Stimulated activated CD4-positive, alpha-beta T cell treated with anti-CD3 and anti-CD28 coated beads, Interleukin-1b, Interleukin-23, amount 100 ng/mL, for 1 hour (primary cell): ENCODE results near the gene MAB21L4.

Experiments
- DNase-seq, 2 donors: peaks; one replicate each; pipeline ENCODE4 v3.0.0-alpha.2; 2020; ENCODE audit warnings: low read depth in 2 of 2

The MAB21L4 gene

DNA sequence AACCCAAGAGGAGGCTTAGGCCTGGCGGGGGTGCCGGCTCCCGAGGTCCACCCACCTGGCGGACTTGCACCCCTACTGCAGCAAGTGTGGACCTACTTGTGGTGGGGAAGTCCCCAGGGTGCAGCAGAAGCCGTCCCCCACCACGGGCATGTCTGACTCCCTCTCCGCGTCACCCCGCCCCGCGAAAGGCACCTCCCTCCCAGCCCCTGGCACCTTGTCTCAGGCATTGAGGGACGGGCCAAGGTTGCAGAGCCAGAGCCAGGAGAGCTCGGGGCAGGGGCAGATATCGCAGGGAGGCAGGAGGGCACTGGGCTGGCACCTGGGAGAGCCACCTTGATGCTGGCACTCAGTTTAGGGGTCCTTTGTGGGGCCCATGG is 29.2 kb upstream of the MAB21L4 start:
- no peak for DNase-seq

DNA sequence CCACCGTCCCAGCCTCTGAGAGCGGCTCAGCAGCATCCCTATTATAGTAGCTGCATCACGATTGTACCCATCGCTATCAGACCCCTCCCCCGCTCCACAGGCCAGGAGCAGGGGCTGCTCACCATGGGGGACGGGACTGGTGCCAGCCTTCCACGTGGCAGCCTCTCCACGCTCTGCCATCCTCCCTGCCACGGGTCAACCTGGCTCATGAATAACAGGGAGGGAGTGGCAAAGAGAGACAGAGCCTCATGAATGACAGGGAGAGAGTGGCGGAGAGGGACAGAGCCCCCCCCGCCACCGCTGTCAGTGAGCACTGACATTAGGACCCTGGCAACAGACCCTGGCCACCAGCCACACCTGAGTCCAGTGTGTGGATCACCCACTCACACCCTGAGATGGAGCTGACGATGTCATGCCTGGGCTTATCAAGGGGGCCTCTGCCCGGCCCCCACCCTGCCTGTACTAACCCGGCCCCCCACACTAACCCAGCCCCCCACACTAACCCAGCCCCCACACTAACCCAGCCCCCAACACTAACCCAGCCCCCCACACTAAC is 27.1 kb upstream of the MAB21L4 start:
- DNase-seq: no peak

DNA sequence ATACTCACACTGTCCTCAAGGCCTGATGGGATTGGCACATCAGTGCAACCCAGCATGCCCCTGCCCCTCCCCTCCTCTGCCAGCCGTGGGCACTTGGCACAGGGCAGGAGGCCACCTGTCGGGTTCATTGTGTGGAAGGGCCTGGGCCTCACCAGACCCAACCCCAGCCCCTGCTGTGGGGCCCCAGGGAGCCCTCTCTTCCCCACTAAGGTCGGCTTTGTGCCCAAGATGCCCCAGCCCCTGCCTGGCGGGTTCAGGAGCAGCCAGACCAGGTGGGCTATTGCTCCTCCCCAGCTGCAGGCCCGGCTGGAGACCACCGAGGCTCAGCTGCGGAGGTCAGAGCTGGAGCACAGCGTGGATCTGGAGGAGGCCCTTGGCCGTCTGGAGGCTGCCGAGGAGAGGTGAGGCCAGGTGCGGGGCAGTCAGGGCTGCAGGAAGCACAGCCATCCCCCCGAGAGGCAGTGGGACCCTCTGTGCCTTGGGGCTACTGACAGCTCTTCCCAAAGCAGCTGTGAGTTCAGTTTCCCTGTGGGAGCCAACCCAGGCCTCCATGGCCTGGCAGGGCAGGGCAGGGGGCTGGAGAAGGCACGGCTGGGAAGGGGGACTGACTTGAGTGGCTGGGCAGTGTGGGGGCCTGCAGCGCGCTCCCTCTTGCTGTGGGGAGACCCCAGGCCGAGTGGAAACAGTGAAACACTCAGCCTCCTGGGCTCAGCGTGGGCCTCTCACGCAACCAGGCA is 26.5 kb upstream of the MAB21L4 start:
- no peak for DNase-seq

DNA sequence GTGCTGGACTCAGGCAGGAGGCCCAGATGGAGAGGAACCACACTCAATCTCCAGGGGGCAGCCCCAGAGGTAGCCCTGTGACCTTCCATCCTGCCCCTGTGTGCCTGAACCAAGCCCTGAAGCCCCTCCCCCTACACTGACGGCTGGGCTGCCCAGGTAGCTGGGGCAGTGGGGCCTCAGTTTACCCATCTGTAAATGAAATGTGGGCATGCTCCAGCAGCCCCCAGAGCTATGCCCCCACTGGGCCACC is 26.0 kb upstream of the MAB21L4 start:
- DNase-seq: no peak

DNA sequence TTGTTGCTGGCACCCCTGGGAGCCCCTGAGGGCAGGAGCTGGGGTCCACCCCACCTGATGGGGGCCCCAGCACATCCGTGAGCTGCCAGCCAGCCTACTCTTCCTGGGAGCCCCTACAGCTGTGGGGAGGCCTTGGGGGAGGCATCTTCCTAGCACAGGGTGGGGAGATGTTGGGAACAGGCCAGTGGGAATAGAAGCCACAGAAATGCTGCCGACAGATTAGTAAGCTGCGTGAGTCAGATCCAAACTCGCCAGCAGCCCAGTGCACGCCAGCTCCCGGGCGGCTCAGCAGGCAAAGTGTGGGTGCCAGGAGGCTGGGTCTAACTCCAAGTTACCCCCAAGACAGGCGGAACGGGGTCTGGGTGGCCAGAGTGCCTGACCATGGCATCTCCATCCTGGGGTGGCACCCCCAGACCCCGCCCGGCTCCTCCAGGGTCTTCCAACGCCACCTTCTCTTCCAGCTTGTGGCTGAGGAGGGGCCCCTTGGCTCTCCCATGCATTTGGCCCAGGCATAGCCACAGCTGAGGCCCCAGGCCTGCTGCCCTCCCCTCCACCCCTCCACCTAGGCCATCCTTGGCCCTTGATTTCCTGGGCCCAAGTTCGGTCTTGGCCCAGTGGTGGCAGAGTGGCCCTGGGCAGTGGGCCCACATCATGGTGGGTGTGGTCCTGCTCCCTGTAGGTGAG is 25.5 kb upstream of the MAB21L4 start:
- no peak for DNase-seq

DNA sequence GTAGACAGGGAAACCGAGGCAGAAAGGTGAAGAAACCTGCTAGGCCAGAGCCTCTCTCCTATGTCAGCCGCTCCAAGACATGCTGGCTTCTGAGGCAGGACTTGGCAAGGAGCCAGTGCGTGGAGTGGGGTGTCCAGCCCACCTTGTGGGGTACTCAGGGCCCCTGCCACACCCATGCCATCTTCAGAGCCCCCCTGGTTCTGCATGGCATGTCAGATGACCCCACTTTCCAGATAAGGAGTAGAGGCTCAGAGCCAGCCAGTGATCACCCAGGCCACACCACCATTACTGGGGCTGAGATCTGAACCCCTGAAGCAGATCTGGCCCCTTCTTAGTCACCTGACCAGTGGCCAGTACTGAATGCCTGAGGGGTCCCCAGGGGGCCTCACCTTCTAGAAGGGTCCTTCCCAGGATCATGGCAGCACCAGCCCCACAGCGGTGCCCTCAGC is 24.9 kb upstream of the MAB21L4 start:
- no peak for DNase-seq

DNA sequence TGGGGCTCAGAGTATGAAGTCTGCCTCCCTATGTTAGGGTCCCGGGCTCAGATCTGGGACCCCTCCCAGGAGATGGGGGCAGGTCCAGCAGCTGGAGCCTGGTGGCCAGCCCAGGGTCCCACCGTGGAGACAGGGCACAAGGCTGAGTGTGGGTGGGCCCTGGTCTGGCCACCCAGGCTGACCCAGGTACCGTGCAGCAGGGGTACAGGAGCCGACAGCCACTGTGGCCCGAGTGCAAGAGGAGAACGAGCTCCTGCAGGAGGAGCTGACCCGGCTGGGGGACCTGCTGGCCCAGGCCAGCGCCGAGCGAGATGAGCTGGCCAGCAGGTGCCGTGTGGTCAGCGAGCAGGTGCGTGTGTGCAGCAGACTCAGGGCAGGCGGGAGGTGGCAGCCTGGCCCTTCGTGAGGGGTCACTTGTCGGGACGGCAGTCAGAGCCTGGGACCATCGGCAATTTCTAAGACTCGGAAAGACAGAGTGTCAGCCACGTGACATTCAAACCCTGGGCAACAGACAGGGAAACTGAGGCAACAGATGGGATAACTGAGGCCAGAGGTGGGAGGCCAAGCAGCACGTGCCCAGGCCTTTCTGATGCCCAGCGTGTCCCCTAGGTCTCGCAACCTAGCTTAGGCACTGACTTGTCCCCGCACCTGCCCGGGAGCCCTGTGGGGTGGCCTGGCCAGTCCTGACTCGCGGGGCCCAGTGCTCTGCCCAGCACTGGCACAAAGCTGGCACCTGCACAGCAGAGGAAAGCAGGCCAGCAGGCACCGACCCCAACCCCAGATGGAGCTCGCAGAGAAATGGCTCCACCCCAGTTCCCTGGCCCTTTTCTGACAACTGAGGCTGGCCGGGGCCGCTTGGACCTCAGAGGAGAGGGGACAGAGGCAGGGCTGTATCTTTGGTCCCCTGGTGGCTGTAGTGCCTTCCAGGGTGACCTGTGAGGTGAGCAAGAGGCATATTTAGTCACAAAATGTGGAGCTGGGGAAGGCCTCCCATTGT is 24.1 kb upstream of the MAB21L4 start:
- DNase-seq: no peak

DNA sequence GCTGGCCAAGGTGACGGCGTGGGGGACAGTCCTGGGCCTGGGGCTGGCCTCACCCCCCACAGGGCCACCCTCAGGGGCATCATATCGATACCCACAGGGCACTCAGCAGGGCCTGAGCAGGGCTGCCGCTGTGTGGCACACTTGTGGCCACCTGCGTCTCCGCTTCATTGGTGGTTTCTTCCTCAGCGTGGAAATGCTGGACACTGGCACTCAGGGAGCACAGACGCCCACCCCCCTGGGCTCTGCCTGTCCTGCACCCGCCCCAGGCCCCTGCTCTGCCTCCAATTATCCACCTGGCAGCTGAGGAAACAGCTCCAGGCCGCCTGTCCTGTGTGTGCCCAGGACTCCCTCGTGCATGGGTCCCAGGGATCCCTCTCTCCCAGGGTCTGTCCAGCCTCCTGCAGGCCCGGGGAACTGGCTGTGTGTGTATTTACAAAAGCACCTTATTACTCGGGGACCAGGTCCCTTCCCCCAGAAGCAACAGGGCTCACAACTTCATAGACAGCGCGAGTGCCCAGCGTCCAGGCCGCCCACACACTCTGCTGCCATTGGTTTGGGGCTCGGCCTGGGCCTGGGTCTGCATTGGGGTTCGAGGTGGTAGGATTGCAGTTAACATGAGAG is 23.3 kb upstream of the MAB21L4 start:
- no peak for DNase-seq

DNA sequence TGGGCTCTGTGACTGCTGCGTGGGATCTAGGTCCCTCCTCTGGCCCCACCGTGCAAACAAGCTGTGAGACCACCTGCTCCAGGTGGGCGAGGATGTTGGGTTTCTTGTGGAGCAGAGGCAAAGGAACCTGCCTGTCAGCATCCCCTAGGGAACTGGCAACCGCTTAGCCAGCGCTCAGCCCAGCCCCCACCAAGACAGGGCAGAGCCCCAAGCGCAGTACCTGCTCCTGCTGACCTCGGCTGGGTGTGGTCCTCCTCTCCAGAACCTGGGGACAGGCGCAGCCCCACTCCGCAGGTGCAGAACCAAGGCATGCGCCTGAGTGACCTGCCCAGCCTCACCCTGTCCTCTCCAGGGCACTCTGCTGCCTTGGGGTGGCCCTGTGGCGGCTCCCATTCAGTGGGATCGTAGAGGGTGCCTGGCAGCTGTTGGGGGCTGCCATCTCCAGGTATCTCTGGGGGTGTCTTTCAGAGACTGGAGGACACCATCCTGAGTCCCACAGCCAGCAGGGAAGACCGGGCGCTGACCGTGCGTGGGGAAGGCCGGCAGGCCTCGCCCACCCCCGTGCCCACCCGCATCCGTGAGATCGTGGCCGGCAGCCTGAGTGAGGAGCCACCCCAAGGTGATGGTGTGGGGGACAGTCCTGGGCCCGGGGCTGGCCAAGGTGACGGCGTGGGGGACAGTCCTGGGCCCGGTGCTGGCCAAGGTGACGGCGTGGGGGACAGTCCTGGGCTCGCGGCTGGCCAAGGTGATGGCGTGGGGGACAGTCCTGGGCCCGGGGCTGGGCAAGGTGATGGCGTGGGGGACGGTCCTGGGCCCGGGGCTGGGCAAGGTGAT is 22.5 kb upstream of the MAB21L4 start:
- DNase-seq: no peak

DNA sequence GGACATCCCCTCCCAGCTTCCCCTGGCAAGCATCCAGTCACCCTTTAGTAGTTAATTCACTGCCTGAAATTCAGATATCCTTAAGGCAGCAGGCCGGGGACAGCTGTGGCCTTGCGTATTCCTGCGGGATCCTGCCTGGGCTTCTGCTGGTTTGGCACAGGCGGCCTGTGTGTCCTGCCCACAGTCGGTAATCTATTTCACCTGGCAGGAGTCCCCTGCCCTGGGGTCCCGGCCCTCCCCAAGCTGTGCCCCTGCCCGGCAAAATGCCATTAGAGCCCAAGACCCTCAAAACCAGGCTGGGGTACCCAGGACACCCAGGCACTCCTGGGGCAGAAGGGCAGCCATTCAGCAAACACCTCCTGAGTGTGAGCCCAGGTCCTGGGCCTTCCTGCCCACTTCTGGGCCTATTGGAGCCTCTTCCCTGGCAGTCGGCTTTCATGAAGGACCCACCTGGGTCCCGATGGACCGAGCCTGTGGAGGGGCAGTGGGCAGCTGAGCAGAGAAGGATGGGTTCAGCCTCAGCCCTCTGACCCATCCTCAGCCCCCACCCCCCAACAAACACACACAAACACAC is 21.8 kb upstream of the MAB21L4 start:
- DNase-seq: no peak

DNA sequence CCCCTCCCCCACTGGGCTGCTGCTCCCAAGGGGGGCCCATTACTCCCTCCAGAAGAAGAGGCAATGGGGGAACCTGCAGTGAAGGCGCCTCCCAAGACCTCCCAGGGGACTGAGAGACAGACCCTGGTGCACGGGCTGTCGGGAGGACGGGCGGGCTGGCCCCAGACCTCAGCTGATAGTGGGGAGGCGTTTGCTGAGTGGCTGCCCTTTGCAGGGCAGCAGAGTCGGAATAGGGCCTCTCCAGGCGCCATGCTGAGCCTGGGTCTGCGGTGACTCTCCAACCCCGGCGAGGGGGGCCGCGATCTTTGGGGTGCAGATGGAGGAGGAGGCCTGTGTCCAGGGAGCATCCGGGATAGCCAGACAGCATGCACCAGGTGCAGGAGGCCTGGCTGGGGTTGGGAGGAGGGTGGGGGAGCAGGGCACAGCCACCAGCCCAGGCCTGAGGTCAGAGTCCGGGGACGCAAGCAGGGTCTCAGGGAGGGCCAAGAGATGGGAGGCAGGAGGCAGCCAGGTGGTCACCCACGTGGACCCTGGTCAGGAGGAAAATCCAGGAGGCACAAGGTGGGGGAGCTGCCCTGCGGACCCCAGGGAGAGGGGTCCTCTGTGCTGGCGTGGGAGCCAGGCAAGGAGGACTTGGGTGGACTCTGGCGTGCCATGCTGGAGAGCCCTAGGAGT is 21.2 kb upstream of the MAB21L4 start:
- no peak for DNase-seq

DNA sequence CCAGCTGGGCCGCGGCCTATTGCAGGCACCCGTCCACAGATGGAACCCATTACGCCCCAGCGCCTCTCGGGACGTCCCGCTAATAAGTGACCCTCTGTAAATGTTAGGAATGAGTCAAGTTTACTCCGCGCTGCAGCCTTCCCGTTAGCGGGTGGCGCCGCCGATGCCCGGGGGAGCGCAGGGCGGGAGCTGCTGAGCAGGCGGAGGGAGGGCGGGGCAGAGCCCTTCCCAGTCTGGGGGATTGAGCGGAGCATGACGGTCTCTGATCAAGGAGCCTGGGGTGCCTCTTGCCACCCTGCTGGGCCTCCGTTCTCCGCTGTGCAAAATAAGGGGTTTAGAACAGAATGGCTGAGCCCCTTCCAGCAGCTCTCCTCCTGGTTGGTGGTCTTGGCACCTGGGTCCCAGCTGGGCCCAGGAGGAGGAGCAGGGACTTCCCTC is 20.6 kb upstream of the MAB21L4 start:
- no peak for DNase-seq

DNA sequence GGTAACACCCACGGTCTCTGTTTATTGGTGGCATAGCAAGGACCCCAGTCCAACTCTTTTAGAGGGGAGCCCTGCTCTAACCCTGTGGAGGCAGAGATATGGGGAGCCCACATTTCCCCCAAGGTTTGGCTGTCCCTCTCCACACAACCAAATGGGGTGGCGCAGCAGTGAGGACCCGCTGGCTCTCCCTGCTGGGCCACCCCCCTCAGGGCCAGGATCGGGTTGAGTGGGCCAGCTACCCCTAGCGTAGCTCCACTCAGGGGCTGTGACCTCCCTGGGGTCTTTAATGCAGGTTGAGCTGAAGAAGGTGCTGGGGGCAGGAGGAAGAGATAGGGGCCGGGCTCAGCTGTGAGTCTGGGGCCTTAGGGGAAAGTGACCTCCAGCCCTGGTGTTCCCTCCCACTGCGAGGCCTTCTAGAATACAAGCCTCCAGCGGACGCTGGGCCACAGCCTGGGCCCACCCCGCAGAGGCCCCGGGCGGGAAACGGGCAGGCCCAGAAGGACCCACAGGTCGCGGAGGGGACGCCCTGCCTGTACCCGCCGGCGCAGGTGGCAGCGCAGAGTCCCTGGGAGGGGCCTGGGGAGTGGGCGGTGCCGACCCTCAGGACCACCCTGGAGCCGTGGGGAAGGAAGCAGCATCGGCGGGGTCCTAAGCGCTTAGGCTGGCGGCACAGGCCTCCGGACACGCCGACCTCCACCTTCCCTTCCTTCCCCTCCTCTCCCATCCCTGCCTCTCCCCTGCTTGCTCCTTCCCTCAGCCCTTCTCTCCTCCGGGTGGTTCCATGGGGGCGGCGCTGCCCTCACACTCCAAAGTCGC is 19.8 kb upstream of the MAB21L4 start:
- DNase-seq: no peak

DNA sequence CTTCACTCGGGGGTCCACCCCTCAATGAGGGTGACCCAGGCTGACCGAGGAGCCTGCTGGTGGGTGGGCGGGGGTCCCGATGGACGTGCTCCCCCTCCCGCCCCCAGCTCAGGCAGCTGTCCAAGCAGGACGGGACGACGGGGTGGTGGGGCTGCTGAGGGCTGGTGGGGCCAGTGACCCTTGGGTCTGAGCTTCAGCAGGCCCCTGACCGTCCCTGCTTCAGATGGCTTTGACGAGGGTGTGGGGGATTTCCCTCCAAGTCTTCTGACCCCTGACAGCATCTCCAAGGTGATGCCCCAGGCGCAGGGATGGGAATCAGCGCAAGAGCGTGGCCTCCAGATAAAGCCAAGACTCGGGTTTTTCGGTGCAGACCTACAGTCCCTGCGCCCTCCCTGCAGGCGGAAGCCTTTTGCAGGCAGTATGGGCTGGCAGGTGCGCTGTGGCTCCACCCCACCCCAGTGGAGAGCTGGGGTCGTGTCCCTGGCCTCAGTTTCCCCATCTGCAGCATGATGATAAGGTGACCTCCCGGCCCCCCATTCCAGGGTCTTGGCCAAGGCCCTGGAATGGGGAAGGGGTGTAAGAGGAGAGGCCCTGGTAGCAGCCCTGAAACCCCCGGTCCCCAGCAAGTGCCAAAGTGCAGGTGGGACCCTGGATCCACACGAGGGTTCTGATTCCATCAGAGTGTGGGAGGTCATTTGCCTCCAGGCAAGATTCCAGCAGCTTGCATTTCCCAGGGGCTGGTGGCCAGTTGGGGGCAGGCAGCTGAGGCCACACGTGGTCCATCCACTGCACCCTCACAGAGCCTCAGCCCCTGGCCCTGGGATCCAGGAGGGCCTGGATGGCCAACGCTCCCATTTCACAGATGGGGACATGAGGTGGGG is 18.9 kb upstream of the MAB21L4 start:
- DNase-seq: no peak

DNA sequence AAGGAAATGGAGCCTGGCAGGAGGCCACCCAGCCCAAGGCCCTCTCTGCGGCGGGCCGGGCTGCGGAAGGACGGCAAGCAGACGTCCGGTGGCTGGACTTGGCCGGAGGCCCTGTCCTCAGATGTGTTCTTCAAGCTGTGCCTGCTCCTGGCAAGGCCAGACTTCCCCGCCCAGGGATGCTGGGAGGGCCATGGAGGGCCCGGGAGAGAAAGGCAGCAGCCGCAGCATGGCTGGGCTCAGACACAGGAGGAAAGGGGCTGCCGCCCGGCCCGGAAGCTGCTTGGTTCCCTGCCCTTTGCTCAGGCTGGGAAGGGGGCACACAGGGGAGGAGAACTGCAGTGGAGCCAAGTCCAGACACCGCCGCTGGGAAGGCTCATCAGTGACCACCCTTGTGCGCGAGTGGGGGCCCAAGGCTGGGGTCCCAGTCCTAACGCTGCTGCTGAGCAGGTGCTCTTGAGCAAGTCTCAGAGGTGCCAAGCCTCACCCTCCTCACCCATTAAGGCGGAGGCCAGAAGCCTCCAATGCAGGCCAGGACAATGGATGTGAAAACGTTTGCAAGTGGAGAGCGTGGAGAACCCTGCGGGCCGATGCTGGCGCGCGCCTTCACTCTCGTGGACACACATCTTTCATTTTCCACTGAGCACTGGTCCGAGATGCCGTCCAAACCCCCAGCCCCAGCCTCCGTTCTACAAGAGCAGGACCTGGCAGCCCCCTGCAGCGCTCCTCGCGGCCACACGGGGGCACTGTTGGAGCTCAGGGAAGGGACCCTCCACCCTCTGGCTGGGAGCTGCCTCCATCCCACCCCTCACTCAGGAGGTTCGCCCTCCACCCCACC is 18.1 kb upstream of the MAB21L4 start:
- peak; percentile 26 to 47 for DNase-seq

DNA sequence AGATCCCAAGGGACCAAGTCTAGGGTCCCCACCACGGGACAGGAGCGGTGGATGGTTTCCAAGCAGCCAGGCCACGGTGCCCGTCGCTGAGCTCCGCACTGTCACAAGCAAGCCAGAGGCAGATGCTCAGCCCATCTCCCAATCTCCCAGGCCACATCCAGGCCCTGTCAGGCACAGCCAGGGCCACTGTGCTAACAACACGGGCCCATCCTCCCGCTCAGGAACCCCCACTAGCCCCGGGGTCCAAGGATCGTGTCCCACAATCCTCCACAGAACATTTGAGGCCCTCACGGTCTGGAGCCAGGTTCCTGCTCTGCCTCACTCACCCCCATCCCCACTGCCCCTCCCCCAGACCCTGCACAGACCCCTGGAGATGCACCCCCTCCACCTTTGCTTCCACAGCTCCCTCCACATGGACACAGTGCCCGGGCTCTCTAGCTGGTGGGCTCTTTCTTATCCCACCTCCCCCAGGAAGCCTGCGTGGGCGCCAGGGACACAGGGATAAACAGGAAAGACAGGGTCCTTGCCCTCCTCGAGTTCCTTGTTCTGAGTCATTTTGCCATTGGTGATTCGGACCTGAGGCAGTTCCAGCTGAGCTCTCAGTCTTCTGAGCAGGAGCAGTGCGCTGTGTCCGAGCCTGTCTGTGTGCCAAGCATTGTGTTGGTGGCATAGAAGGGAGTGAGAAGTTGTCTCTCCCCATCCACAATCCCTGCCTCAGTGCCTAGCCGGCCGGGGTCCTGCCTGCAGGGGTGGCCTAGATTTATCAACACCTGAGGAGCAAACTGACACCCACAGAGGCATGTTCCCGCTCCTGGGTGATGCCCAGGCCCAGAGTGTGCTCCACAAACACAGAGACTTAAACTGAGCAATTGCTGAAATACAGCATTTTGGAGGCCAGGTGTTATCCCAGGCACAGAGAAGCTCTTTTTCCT is 17.2 kb upstream of the MAB21L4 start:
- no peak for DNase-seq
